GM12878 (cell line): Measurements from ENCODE around the gene DGAT2.

Experiments
- FOXM1 ChIP-seq: IDR thresholded peaks from 2 replicates; pipeline ENCODE4 v1.6.1; 2012; ENCODE audit warnings: low read depth, mild to moderate bottlenecking, inconsistent platforms, low read length, moderate library complexity
- MAX ChIP-seq: IDR thresholded peaks from 2 replicates; pipeline ENCODE4 v1.6.1; 2012; ENCODE audit warnings: low read depth, low read length, improper control_type of control experiment
- MTA2 ChIP-seq: fragments of 450-650 bp; IDR thresholded peaks from 2 replicates; pipeline ENCODE4 v1.6.1; 2016; ENCODE audit warnings: low read depth, mild to moderate bottlenecking, moderate library complexity
- POLR2AphosphoS5 ChIP-seq: IDR thresholded peaks from 2 replicates; pipeline ENCODE4 v1.6.1; 2011; ENCODE audit warnings: mild to moderate bottlenecking, low read length, inconsistent platforms
- TF ChIP-seq, protein P1 (sequence below), 3 experiments: IDR thresholded peaks in 2 of 3; conservative IDR thresholded peaks in 1 of 3; 2 replicates each; pipeline ENCODE4 v1.5.1; 2011; ENCODE audit warnings: low read depth in 3 of 3, low read length in 3 of 3, mild to moderate bottlenecking in 3 of 3, control low read depth in 2 of 3, moderate library complexity in 2 of 3, inconsistent platforms in 1 of 3, mixed read lengths in 1 of 3; ENCODE audit not compliant: control insufficient read depth in 2 of 3, insufficient read depth in 1 of 3; ENCODE audit errors: extremely low read depth in 1 of 3

GRCh38 chr11:75814677-75815344 lies 46.2 kb downstream of the DGAT2 start, which contains the start of gene UVRAG:
- TF ChIP-seq POLR2AphosphoS5 (peak; percentile 57), FOXM1 (no peak; the same call in 1 of the 2 replicates), MTA2 (0 out of 2 replicates have a peak, but pooled peaks have one; percentile 14), MAX (peak; percentile 98)
- TF ChIP-seq, protein P1, sequence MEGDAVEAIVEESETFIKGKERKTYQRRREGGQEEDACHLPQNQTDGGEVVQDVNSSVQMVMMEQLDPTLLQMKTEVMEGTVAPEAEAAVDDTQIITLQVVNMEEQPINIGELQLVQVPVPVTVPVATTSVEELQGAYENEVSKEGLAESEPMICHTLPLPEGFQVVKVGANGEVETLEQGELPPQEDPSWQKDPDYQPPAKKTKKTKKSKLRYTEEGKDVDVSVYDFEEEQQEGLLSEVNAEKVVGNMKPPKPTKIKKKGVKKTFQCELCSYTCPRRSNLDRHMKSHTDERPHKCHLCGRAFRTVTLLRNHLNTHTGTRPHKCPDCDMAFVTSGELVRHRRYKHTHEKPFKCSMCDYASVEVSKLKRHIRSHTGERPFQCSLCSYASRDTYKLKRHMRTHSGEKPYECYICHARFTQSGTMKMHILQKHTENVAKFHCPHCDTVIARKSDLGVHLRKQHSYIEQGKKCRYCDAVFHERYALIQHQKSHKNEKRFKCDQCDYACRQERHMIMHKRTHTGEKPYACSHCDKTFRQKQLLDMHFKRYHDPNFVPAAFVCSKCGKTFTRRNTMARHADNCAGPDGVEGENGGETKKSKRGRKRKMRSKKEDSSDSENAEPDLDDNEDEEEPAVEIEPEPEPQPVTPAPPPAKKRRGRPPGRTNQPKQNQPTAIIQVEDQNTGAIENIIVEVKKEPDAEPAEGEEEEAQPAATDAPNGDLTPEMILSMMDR (IDR thresholded peaks at IDR 0.05 in 2 of 3, conservative IDR thresholded peaks at IDR 0.05 in 1 of 3; ENCODE audit: control insufficient read depth in 2 of 3, extremely low read depth in 1 of 3, insufficient read depth in 1 of 3, low read depth in 3 of 3, low read length in 3 of 3), result no peak
